GM21529 (cell line): ENCODE results near the gene SHANK2.

Source experiments
- ATAC-seq: cut with Tn5 transposase; IDR thresholded peaks from one replicate; pipeline ENCODE4 v1.9.1; 2021; ENCODE audit not compliant: unreplicated experiment

Gene SHANK2

GRCh38 chr11:71252269-71252769 lies at the start of gene SHANK2:
TSS of gene SHANK2 (minus strand) at chr11:71252577. CDS start at chr11:71147326, 105,251 bp downstream.
- no peak for ATAC-seq

GRCh38 chr11:71301858-71302533 lies 49.6 kb upstream of the SHANK2 start:
- ATAC-seq, result no peak

- no peak for ATAC-seq
Measured at GRCh38 chr11:71301046-71301857, 48.9 kb upstream of the SHANK2 start.

- no peak for ATAC-seq
Measured at GRCh38 chr11:71300187-71300586, 47.8 kb upstream of the SHANK2 start.

DNA sequence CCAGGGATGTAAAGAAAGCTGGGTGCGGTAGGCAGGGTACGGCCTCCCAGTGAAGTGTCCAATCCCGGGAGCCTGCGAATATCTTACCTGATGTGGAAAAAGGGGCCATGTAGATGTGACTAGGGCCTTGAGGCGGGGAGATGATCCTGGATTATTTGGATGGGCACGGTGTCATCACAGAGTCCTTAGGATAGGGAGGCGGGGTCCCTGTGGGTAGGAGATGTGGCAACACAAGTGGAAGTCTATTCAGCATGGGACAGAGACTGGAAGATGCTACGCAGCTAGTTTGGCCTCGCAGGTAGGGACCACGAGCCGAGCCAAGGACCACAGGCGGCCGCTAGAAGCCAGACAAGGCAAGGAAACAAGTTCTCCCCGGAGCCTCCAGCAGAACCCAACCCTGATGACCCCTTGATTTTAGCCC lies 46.4 kb upstream of the SHANK2 start:
- no peak for ATAC-seq

DNA sequence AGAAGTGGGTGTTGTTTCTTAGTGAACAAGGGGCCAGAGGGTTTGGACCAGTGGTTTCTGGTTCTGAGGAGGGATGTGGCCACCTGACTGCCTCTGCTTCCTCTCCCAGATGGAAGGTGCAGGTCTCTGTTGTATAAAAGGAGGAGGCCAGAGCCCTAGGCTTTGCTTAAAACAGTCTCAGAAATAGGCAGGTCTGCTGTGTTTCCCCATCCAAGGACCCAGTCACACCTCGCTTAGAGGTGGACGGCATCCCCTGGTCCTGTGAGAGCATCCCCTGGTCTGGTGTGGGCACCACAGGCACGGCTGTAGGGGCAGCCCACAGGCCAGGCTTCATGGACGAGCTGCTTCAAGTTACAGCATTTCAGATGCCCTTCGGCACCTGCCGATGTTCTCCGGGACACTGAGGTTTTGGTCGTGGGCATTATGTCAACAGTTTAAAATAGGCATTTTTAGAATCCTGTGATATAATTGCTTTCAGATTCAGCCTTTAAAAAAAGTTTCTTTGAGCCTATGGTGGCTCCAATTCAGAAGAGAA lies 45.7 kb upstream of the SHANK2 start:
- no peak for ATAC-seq

GRCh38 chr11:71294846-71295600 lies 42.6 kb upstream of the SHANK2 start:
- no peak for ATAC-seq

- no peak for ATAC-seq
Measured at GRCh38 chr11:71293961-71294782, 41.8 kb upstream of the SHANK2 start.

GRCh38 chr11:71286701-71287643 lies 34.6 kb upstream of the SHANK2 start:
- no peak for ATAC-seq

DNA sequence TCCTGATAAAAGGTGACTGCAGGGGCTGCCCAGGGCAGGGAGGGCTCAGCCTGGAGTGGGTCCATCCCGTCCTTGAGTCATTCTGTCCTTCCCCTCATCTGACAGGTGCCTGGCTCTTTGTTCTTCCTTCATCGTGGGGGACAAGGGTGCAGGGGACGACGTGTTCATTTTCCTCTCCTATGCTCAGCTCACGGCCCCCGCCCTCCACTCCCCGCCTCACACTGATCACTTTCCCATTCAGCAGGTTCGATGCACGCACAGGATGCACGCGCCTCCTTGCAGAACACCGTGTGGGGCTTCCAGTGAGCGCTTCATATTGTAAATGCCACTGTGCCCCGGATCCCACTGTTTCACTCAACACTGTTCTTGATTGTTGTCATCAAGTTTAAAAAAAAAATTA lies 32.7 kb upstream of the SHANK2 start:
- ATAC-seq, result no peak

- ATAC-seq, result no peak
Measured at GRCh38 chr11:71284525-71285092, 32.2 kb upstream of the SHANK2 start.

DNA sequence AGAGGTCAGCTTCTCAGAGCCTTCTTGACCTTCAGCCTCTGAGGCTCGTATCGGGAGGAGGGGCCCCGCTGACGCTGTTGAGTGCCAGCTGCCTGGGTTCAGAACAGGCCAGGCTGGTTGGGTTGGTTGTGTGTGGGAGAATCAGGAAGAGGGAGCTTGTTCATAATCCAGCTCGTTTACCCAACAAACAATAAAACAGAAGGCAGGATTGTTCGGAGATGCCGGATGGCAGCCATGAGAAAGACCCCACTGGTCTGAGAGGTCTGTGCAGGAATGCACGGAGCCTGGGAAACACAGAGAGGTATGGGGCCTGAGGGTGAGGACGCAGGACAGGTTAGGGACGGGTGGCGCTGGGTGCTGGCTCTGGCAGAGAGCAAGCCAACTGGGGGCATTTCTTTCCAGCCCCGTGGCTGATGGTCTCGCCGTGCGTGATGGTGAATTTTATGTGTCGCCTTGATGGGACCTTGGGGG lies 31.6 kb upstream of the SHANK2 start:
- ATAC-seq, result no peak

- no peak for ATAC-seq
Measured at GRCh38 chr11:71282581-71283351, 30.4 kb upstream of the SHANK2 start.

DNA sequence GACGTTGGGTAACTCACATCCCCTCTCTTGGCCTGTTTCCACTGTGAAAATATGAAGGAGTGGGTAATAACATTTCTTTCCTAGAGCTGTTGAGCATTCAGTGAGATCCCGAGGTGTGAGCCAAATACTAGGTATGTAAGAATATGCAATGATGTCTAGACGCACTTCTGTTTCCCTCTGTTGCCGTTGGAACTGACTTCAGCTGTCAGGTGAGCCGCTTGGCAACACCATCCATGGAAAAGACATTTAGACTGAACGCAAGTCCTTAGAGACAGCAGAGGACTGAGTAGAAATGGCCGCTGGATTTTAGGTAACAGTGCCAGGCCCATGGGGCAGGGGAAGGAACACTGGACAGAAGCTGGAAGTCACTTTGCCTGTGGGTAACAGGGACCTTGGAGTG lies 29.5 kb upstream of the SHANK2 start:
- ATAC-seq, result no peak

- ATAC-seq, result no peak
Measured at GRCh38 chr11:71281204-71281603, 28.8 kb upstream of the SHANK2 start.

DNA sequence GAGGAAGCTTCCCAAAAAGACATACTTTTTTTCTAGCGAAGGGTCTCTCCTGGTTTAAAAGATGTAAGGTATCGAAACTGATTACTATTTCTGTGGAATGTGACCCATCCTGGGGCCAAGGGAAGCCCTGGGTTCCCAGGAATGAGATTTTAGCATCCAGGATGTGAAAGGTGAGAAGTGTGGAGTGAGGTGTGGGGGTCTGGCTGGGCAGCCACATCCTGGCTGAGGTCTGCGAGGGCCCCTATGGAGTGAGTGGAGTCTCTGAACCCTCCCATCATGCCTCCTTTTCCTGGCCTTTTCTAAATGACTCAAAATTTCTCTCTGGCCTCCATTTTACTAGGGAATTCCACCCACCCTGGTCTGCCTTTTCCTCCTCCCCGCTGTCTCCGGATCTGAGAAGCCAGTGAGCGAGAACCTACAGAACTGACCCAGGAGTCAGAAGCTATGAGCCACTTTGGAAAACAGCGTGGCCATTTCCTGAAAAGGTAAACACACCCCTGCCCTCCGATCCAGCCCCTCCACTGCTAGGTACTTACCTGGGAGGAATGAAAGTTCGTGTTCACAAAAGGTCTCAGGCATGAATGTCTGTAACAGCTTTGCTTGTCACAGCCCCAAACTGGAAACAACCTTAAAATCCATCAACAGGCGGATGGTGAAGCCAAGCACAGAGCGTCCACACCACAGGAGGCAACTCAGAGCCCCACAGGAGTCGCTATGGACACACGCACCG lies 27.7 kb upstream of the SHANK2 start:
- ATAC-seq, result no peak

GRCh38 chr11:71272161-71272560 lies 19.8 kb upstream of the SHANK2 start:
- no peak for ATAC-seq
